PFSK-1 (cell line): ENCODE data around the gene DNAH14.

Experiments used
- FOXP2 ChIP-seq: optimal IDR thresholded peaks from 2 replicates; pipeline ENCODE3; 2011; ENCODE audit warnings: borderline replicate concordance, control low read depth, inconsistent platforms; ENCODE audit not compliant: insufficient read depth; ENCODE audit errors: extremely low read length, extremely low read depth
- POLR2AphosphoS5 ChIP-seq: IDR thresholded peaks from 2 replicates; pipeline ENCODE4 v1.6.1; 2012; ENCODE audit warnings: low read depth, mild to moderate bottlenecking, control low read depth, low read length, moderate library complexity
- SIN3A ChIP-seq: IDR thresholded peaks from 2 replicates; pipeline ENCODE4 v1.6.1; 2012; ENCODE audit warnings: mild to moderate bottlenecking, low read length, moderate library complexity, borderline replicate concordance; ENCODE audit not compliant: insufficient read depth
- TAF1 ChIP-seq: IDR thresholded peaks from 2 replicates; pipeline ENCODE4 v1.6.1; 2012; ENCODE audit warnings: low read length, control low read depth, borderline replicate concordance; ENCODE audit not compliant: insufficient read depth
- TF ChIP-seq, protein P1 (sequence below), 2 experiments: IDR thresholded peaks; 2 replicates each; pipeline versions ENCODE4 v1.6.1 to v1.8.0; 2011 to 2012; ENCODE audit warnings: low read depth in 2 of 2, low read length in 2 of 2, control low read depth in 1 of 2, inconsistent platforms in 1 of 2, mild to moderate bottlenecking in 1 of 2, moderate library complexity in 1 of 2; ENCODE audit not compliant: insufficient read depth in 1 of 2

DNAH14 gene

GRCh38 chr1:224996266-224996665 is 66.8 kb downstream of the DNAH14 start:
- TF ChIP-seq SIN3A (no peak), FOXP2 (no peak), TAF1 (no peak), POLR2AphosphoS5 (no peak)
- TF ChIP-seq, protein P1, sequence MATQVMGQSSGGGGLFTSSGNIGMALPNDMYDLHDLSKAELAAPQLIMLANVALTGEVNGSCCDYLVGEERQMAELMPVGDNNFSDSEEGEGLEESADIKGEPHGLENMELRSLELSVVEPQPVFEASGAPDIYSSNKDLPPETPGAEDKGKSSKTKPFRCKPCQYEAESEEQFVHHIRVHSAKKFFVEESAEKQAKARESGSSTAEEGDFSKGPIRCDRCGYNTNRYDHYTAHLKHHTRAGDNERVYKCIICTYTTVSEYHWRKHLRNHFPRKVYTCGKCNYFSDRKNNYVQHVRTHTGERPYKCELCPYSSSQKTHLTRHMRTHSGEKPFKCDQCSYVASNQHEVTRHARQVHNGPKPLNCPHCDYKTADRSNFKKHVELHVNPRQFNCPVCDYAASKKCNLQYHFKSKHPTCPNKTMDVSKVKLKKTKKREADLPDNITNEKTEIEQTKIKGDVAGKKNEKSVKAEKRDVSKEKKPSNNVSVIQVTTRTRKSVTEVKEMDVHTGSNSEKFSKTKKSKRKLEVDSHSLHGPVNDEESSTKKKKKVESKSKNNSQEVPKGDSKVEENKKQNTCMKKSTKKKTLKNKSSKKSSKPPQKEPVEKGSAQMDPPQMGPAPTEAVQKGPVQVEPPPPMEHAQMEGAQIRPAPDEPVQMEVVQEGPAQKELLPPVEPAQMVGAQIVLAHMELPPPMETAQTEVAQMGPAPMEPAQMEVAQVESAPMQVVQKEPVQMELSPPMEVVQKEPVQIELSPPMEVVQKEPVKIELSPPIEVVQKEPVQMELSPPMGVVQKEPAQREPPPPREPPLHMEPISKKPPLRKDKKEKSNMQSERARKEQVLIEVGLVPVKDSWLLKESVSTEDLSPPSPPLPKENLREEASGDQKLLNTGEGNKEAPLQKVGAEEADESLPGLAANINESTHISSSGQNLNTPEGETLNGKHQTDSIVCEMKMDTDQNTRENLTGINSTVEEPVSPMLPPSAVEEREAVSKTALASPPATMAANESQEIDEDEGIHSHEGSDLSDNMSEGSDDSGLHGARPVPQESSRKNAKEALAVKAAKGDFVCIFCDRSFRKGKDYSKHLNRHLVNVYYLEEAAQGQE (IDR thresholded peaks at IDR 0.05; ENCODE audit: insufficient read depth in 1 of 2, low read depth in 2 of 2, low read length in 2 of 2): no peak

DNA sequence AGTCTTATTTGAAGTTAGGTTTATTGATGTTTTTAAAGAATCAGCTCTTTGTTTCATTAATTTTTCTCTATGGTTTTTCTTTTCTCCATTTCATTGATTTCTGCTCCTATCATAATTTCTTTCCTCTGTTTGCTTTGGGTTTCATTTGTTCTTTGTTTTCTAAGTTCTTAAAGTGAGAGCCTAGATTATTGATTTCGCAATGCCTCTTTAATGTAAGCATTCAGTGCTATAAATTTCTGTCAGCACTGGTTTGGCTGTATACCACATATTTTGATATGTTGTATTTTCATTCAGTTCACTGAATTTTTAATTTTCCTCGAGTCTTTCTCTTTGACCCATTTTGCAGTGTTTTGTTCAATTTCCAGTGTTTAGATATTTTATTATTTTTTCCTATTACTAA is 68.7 kb downstream of the DNAH14 start:
- no peak for TF ChIP-seq POLR2AphosphoS5
- TF ChIP-seq TAF1: no peak
- no peak for TF ChIP-seq FOXP2
- TF ChIP-seq, protein P1 (IDR thresholded peaks at IDR 0.05; ENCODE audit: insufficient read depth in 1 of 2, low read depth in 2 of 2, low read length in 2 of 2): no peak

GRCh38 chr1:225004396-225004795 is 74.9 kb downstream of the DNAH14 start:
- TF ChIP-seq FOXP2 (no peak), POLR2AphosphoS5 (no peak), SIN3A (no peak), TAF1 (no peak)
- TF ChIP-seq, protein P1 (IDR thresholded peaks at IDR 0.05; ENCODE audit: insufficient read depth in 1 of 2, low read depth in 2 of 2, low read length in 2 of 2): no peak

GRCh38 chr1:225021037-225021436 is 91.6 kb downstream of the DNAH14 start:
- no peak for TF ChIP-seq FOXP2

- TF ChIP-seq TAF1 (no peak), FOXP2 (no peak), SIN3A (no peak), POLR2AphosphoS5 (no peak)
- TF ChIP-seq, protein P1 (IDR thresholded peaks at IDR 0.05; ENCODE audit: insufficient read depth in 1 of 2, low read depth in 2 of 2, low read length in 2 of 2): no peak
Measured at GRCh38 chr1:225026701-225027100, 97.2 kb downstream of the DNAH14 start.
